ENCODE measurements around the gene EPHA8.

The EPHA8 gene

DNA sequence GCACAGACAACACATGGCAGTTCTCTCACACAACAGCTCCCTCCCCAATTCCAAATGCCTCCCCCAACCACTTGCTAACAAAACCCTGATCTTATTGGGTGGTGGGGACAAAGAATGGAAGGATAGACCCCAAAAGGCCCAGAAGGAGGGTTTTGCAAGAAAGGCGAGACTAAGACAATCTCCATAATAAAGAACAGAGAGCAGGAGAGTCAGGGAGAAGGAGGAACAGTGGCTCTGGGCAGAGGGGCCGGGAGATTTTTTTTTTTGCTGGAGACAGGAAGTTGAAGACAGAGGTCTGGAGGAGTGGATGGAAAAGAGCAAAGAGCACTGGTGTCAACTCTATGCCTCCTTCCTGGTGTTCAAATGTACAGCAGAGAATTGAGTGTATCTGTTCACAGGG lies 66.6 kb downstream of the EPHA8 start:
- no peak overlapping the region for H3K4me3 ChIP-seq (ENCODE audit: low read depth, low read length)
- no peak for DNase-seq (ENCODE audit: low read depth)
- no peak for TF ChIP-seq CTCF (IDR thresholded peaks at IDR 0.05; ENCODE audit: insufficient read depth, low read depth, low read length, missing control alignments)

DNA sequence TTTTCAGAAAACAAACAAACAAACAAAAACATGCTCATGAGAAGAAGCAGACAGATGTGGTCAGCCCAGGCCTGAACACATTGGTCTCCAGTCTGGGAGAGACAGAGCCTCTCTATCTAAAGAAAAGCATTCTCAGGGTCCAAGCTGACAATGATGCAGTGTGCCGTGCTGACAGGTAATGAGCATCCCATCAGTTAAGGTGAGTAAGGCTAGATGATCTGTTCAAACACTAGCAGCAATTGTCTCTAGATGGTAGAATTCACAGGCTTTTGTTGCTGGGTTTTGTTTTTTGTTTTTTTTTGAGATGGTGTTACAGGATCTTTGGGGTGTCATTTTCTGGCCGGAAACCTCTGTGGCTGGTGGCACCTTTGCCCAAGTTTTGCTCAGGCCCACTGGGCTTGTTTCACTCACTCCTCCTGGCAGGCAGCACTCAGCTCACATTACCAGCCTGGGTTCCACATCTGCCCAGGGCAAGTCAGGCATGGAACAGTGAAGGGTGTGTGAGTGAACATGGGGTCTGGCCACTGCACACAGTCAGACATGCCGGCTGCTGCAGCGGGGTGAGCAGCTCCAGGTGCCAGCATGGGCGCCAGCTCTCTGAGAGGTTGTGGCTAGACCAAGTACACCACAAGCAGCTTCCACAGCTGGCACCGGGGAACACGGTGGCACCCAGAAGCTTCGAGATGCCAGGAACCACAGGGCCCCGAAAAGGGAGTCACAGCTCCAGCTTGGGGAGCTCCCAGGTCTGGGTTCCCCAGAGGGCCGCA lies 70.6 kb downstream of the EPHA8 start:
- TF ChIP-seq CTCF (IDR thresholded peaks at IDR 0.05; ENCODE audit: insufficient read depth, low read depth, low read length, missing control alignments), result no peak
- H3K4me3 ChIP-seq (ENCODE audit: low read depth, low read length), result no peak overlapping the region
- DNase-seq (ENCODE audit: low read depth), result no peak

GRCh38 chr1:22635436-22635835 lies 72.1 kb downstream of the EPHA8 start:
- DNase-seq (ENCODE audit: low read depth), result no peak
- no peak overlapping the region for H3K4me3 ChIP-seq (ENCODE audit: low read depth, low read length)
- TF ChIP-seq CTCF (IDR thresholded peaks at IDR 0.05; ENCODE audit: insufficient read depth, low read depth, low read length, missing control alignments), result no peak

GRCh38 chr1:22636353-22636752 lies 73.1 kb downstream of the EPHA8 start, which contains the start of gene C1QA:
C1QA (plus strand) TSS chr1:22636628; CDS start chr1:22637617, 989 bp downstream.
- H3K4me3 ChIP-seq (ENCODE audit: low read depth, low read length), result no peak within 1 kb of the TSS
- TF ChIP-seq CTCF (IDR thresholded peaks at IDR 0.05; ENCODE audit: insufficient read depth, low read depth, low read length, missing control alignments), result no peak
- no peak for DNase-seq (ENCODE audit: low read depth)

DNA sequence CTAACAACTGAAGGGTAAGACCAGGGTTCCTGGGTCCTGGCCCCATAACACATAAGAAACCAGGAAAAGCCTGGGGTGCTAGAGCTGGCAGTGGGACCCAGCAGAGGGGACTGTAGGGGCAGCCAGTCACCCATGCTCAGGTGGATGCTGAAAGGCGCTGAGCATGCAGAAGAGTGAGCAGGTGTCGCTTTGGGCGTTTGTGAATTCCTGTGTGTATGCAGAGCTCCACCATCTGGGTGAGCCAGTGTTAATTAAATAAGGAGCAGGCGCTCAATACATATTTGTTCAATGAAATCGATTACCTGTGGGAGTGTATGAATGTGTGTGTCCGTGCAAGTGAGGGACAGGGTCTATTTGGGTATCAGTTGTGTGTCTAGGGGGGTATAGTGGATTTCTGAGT lies 73.6 kb downstream of the EPHA8 start:
- TF ChIP-seq CTCF (IDR thresholded peaks at IDR 0.05; ENCODE audit: insufficient read depth, low read depth, low read length, missing control alignments), result no peak
- no peak for DNase-seq (ENCODE audit: low read depth)
- no peak overlapping the region for H3K4me3 ChIP-seq (ENCODE audit: low read depth, low read length)

GRCh38 chr1:22637907-22638445 lies 74.7 kb downstream of the EPHA8 start:
- DNase-seq (ENCODE audit: low read depth), result no peak
- H3K4me3 ChIP-seq (ENCODE audit: low read depth, low read length), result no peak overlapping the region
- TF ChIP-seq CTCF (IDR thresholded peaks at IDR 0.05; ENCODE audit: insufficient read depth, low read depth, low read length, missing control alignments), result no peak
